HG02763 (cell line): ENCODE results near the gene NRG3.

Experiments used
- ATAC-seq: cut with Tn5 transposase; IDR thresholded peaks from one replicate; pipeline ENCODE4 v1.9.1; 2021; ENCODE audit warnings: mild to moderate bottlenecking, moderate library complexity; ENCODE audit not compliant: unreplicated experiment

NRG3 gene

DNA sequence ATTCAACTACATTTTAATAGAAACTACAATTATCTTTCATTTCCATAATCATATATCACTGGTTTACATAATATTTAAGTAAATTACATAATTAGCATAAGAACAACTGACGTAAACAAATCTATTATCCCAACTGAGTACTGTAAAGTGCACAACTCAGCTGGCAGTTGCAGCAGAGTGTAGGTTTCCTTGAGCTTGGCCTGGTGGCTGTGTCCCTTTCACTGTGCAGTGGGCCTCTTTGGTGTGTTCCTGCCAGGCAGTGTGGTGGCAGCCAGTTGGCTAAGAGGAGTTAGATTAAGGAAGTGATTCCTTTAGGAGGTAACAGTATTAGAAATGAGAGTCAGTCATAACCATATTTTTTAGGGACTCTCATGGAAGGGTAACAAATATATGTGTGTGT, 7.0 kb downstream of the NRG3 start:
- no peak for ATAC-seq

DNA sequence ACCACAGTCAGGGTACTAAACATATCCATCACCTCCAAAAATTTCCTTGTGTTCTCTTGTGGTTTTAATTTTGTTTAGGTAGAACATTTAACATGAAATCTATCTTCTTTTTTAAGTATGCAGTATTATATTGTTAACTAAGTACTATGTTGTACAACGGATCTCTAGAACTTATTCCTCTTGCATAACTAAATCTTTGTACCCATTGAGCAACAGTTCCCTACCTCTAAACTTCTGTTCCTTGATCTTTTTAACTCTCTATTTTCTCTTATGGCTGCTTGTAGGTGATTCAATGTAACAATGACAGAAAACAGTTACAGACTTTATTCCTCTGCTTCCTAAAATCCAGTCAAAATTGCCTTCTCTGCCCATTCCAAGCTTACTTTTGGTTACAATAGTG, 9.9 kb downstream of the NRG3 start:
- ATAC-seq = no peak

DNA sequence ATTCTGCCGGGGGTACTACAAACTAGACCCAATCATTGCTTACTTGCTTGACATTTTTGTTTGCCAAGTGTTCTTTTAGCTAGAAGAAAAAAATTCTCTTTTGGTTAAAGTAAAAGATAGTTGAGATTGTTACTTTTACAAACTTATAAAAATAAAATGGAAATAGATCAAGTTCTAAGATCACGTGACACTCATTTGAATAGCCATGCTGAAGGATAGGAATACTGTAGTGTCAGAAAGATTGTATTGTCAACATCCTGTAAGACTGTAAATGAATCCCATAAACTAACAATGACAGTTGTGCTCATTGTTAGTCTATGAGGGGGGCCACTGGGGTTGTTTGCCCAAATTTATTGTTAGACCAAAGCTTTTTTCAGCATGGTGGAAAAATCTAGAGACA, 10.5 kb downstream of the NRG3 start:
- ATAC-seq = no peak

DNA sequence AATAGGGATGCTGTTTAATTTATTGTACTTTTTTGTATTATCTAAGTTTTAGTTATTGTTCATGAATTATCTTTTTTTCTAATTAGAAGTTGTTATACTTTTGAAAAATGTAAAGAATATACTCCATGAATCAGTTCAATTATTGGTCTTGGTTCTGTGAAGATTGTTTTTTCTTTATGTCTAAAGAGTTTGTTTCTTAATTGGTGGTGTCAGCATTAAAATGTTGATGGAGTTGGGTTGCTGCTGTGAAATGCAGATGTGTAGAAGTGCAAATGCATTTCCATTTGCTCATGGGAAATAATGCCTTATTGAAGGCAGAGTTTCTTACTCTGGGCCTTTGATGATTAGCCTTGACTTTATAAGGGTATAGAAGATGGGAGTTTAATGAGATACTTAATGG, 11.9 kb downstream of the NRG3 start:
- no peak for ATAC-seq

DNA sequence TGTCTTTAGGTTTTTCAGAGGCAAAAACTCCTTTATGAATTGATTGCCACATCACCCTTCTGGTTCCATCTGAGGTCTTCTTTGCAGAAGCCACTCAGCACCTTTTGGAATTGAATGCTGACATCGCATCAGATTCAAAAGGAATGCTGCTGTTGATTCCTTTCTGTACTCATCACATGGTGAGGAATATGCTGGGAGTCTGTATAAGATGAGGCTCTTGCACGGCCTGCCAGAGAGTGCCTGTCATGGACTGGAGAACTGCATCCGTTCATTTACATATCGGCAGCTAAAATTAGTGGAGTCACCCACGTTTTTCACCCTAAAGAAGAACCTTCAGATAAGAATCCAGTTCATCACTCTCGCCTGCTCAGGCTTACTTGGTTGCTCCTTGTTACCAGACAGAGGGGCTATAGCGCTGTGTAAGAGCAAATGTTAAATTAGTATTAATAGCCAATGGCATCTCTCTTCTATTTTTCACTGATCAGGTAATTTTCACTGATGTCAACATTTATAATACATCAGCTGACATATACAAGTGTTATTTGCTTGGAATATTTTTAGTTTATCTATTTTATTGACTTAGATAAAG, 14.3 kb downstream of the NRG3 start:
- no peak for ATAC-seq

DNA sequence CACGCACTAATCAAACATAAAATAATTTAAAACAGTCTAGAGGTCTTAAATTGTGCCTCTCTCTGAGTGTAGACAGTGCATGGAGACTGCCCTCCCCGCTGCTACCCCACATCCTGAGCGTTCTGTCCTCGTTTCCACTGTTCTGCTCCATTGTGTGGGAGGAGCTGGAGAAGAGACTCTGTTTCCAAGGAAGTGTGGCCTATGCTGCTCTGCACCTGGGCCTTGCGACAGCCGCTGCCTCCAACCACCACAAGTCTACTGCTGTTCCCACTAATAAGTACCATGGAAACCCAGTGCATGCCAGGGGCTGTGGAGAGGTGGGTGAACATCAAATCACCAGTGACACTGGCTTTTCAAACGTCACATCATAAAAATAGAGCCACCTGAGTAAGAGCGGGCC, 19.6 kb downstream of the NRG3 start:
- ATAC-seq = no peak

DNA sequence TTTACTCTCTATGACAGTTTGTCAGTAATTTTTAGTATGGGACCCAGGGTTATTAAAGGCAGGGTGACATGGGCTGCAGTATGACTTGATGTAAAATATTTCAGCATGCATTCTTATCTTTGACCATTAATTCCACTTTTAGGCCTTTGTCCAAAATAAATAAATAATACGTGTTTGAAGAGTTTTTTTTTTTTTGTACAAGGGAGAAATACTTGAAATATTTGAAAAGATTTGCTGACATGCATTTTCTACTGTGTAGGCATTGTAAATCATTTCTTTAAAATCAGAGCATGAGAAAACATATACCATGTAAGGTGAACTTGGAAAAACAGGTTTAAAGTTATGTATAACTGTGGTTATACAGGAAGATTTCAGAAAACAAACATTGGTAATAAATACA, 23.5 kb downstream of the NRG3 start:
- ATAC-seq = no peak

DNA sequence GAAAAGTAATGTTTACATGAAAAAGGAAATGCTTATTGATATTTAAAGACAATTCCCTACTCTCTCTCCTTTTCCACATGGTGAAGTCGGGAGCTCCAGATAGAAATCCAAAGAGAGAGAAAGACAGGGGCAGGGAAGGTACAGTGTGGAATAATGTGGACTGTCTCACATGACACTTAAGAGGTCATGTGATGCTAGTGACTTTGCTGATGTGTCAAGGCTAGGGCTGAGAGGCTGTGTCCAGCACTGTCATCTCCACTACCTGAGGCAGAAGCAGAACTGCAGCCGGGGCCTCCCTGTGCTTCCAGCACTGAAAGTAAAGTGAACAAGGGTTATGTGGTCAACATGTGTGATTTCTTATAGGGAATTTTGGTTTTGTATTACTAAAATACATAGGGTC, 26.0 kb downstream of the NRG3 start:
- no peak for ATAC-seq

DNA sequence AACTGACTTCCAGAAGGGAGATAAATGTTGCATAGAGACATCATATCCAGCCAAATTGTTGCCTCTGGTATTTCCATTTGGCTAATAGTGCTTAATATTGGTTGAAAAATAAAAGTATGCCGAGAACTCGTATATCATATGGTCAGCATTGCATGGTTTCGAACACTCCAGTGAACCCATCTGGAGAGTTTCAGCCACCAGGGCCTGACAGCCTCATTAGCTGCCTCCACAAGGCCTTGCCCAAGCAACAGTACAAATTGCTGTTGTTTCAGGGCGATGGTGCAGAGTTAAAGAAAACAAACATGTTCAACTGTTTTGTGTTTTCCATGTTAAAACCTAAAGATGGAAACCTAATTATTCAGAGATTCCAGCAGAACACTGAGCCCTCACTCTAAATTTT, 28.5 kb downstream of the NRG3 start:
- ATAC-seq = no peak

DNA sequence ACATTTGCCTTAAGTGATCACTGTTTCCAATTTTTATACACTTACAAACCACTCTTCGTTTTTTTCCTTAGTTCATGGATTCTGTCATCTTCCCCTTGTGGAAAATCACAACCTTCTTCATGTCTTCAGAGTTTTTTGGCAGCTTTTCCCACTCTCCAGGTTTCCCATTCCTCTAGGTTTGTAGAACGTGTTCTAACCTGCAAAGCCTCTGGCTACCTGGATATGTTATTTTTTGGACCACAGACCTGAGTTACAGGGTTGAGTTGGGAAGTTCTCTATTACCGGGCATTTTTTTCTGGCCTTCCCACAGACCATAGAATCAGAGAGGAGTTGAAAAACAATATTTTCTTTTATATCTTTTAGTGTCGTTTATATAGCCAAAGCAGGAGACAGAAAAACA, 30.2 kb downstream of the NRG3 start:
- no peak for ATAC-seq

DNA sequence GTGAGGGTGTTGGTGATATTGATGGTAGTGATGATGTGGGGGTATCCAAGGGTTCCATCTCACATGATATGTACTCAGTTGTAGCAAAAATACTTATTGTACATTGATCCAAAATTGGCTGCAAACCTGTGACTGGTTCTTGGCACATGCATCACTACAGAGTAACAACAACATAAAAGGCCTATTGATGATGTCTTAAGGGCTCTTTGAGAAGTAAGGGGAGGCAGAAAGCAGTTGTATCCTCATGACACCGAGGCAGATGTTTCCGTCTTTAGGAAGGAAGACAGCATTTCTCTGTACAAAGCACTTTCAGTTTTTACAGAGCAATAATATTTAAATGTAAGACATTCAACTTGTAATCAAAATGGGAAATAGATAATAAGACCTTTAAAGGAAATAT, 34.5 kb downstream of the NRG3 start:
- no peak for ATAC-seq

DNA sequence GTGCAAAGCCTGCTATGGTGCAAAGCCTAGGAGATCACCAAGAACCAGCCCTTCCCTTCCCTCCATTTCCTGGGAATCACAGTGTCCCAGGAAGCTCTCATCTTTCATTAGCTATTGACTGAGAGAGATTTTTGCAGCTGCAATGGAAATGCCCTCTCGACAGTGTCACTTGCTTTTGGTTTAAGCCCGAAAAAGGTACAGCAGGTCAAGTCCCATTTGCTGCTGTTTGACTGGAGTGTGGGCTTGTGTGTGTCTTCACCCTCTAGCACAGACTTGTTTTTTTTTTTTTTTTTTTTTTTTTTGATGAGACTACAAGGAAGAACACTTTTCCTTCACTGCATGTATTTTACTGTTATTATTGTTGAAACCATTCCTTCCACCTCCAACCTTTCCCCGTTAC, 36.3 kb downstream of the NRG3 start:
- ATAC-seq = no peak

DNA sequence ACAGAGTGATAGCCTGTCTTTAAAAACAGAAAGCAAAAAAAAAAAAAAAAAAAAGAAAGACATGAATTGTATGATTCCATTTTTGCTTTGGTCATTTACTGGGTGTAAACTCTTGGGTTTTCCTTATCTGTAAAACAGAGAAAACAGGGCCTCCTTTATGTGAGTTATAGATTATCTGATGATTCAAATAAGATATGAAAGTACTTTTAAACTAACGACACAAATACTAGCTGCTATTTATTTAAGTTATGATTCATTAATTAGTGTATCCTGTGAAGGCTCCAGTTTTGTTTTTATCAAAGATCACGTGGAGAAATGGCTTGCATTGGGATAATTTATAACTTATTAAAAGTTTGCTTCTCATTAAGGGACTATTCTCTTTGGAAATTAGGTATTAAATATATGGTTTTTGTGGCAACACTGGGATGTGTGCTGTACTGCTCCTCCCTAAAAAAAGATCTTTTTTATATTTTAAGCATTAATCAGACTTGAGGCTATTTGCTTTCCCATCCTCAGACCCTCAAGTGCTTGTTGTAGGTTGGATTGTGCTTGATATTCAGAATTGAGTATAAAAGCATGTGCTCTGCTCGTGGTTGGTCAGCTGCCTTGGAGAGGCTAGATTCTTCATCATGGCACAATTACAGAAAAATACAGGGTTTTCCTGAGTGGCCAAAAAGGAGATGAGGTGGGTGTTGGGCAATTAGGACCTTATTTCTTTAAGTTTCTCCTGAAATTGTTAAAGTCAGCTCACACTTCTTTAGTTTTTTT, 39.9 kb downstream of the NRG3 start:
- no peak for ATAC-seq

DNA sequence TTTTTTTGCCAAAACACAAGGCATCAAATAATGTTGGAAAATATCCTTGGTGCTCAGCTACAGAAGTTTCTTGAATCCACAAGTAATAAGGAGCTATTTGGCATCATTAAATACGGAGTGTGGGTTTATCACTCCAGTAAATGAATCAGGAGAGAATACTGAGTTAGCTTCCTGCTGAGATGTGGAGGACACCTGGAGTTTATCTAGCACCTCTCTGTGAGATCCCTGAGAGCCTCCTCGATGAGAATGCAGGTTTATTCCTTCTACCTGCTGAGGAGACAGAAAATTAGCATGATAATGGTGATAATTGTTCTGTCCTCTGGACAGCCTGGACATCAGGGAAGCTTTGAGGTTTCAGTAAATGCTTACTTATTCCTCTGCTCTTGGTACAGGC, 40.5 kb downstream of the NRG3 start:
- no peak for ATAC-seq

DNA sequence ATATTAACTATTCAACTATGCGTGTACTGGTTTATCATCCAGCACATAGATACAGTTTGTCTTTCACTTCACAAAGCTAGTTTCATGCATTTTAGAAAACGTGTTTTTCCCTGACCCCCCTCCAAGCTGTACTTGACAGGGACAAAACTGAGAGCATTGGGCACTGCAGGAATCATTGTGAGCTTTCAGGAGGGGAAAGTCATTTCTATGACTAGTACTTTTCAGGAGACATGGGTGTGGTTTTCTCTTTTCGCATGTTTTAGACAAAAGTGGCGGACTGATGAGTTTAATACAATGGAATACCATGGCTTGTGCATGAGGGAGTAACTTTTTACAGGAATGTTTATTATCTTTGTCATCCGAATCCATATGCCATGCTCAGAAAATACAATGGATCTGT, 42.7 kb downstream of the NRG3 start:
- no peak for ATAC-seq

DNA sequence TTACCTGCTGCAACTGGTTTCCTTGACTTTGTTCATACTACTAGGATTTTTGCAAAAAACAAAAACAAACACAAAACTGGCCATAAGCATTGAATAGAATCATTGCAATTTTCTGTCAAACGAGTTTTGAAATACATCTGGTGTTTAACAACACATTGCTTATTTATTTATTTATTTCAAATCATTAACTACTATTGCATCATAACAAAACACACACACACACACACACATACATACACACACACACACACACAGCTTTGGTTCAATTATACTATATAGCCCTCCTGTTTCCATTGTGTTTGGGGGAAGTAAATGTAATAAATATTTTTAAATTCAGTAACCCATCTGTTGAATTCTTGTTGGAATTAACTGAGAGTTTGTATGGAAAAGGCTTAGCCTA, 43.8 kb downstream of the NRG3 start:
- ATAC-seq = no peak

DNA sequence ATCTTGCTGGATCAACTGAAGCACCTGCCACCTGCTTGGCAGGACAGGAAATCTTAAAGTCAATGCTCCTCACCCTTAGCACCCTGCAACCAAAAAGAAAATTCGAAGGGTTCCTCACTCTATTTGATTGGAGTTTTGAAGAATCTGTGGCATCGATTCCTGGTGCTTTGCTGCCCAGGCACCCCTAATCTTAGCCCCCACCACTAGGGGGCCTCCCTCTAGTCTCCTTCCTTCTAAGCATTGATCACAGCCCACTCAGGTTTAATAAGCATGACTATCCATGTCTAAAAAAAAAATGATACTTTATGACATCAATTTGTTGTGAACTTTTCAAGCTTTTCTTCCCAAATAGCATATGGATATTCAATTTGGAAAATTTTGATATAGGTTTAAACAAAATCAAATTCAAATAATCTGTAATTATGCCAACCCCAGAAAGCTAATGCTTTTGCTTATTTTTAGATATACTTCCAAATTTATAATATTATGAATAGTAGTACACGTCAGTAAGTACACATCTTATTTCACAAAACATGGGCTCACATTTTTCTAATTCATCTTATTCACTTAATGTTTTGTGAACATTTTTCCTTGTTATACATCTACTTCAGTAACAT, 45.3 kb downstream of the NRG3 start:
- no peak for ATAC-seq

DNA sequence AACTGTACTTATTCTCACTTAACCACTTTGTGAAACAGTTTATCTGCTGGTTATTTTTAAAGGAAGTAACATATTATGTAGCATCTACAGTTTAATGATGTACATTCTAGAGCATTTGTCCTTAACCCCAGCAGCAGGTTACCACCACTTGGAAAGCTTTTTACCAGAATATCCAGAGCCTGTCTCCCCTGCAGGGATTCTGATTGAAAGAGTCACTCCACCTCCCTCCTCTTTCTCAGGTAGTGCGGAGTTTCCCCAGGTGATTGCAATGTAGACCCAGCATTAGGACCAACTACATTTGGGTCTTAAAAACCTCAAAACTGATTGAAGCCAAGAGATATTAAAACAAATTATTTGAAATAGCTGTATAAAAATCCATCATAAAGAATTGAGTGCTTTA, 53.1 kb downstream of the NRG3 start:
- ATAC-seq = no peak

DNA sequence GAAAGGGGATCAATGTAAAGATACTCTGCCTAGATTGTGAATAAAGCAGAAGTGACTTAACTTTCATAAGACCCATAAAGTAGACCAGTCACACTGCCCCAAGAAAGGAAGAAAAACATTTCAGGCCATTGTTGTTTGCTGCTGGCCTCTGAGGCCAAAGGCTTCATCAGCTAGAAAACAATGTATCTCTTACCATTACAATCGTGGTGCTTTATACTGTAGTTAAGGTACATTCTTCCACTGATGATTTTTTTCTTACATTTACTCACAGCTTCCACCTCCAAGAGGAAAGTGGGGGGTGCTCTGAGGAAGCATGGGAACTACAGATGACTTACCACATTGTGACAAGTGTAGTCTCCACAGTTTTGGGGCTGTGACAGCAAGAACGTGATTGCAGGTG, 68.6 kb downstream of the NRG3 start:
- ATAC-seq = no peak

DNA sequence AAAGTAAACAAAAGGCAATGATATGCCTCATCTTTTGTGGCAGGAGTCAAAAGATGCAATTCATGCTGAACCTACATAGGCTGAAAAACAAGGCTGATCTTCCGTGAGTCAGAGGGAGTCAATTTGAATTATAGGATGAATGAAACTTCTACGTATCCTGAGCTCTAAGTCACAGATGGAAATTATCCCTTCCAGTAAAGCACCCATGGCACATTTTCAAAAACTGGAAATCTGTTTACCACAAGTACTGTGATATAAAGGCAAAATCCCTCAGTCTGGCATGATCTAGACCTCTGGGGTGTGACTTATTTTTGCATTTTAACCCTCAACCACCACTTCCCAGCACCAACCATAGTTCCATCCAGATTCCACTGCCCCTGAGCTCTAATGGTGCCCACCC, 69.6 kb downstream of the NRG3 start:
- no peak for ATAC-seq

DNA sequence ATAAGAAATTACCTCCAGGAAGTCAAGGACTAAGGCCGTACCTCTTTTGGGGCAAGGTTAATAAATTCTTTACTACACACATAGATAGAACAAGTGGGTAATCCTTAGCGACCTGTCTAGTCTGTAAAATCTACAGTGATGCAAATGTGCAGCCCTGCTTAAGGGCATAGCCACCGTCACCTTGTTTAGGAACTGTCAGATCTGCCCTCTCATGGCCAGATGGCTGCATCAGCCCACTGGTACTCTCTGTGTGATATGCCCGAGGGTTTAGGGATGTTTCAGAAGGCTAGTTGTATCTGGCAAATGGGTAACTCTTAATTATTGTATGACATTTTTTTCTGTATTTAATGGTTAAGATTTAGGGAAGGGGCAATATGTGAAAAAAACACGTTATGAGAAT, 74.3 kb downstream of the NRG3 start:
- ATAC-seq = no peak

DNA sequence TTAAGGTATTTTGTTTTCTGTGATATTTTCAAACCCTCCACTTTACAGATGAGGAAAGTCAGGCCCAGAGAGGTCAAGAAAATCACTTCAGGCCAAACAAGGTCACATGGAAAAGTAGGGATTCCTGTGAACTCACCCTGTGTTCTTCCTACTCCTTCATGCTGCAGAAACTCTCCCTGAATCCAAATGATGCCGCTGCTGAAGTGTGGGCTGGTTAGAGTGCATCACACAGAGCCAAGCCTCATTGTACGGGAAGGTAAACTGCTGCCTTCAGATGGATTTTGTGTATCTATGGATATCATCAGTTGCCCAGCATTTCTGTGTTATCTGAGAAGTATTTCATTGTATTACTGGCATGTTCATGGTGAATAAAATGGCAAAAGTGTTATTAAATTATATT, 75.4 kb downstream of the NRG3 start:
- ATAC-seq = no peak

DNA sequence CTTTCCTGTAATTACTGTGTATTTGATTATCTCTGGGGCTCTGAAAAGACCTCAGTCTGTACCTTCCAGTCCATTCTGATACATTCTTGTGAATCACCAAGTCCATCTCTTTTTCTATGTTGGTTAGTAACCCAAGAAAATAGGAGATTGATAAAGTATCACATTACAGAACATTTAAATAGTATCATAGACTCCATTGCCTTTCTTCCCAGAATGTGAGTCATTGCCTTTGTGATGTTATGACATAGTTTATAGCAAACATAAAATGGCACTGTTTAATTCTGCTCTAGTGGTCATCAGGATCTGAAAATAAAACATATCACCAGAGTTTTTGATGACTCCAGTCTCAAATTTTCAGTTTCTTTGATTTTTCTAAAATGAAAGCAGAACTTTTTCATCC, 78.4 kb downstream of the NRG3 start:
- no peak for ATAC-seq
